ENCODE data around the gene LY6G5C. TPM values are rescaled to one million over a fixed set of nuclear protein-coding genes. Genes with fewer than 3 reads are reported as not detected.

LY6G5C gene
- total and polyA plus RNA-seq, 2 of the 13 experiments (the other 11 are each of a cell fraction or from before 2014, with no cell fraction given) = 0.33 to 0.55 TPM

- TF ChIP-seq ZNF790 (CRISPR knock-in tag; IDR thresholded peaks at IDR 0.05; ENCODE audit: borderline replicate concordance) (peak; percentile 81; the same call in 1 of the 2 replicates), SNAPC5 (CRISPR knock-in tag; IDR thresholded peaks at IDR 0.05; ENCODE audit: borderline replicate concordance) (peak; percentile 92), ZNF24 (IDR thresholded peaks at IDR 0.05) (peak; percentile 76; the same call in 1 of the 2 replicates), STAT5B (CRISPR knock-in tag; IDR thresholded peaks at IDR 0.05) (no peak), SRSF9 (IDR thresholded peaks at IDR 0.05; ENCODE audit: borderline replicate concordance, insufficient read depth, low read depth, low read length, poor library complexity, severe bottlenecking) (no peak), ZNF883 (CRISPR knock-in tag; IDR thresholded peaks at IDR 0.05; ENCODE audit: not compliant biosample characterization) (peak; percentile 90), ZNF446 (CRISPR knock-in tag; IDR thresholded peaks at IDR 0.05) (no peak), RELA (CRISPR knock-in tag; IDR thresholded peaks at IDR 0.05) (peak; percentile 23; the same call in 1 of the 2 replicates), RFX1 (IDR thresholded peaks at IDR 0.05) (no peak), ZNF607 (CRISPR knock-in tag; IDR thresholded peaks at IDR 0.05; ENCODE audit: borderline replicate concordance) (peak; percentile 97), DNMT3B (CRISPR knock-in tag; conservative IDR thresholded peaks at IDR 0.05) (peak; percentile 80), CREB1 (IDR thresholded peaks at IDR 0.05) (no peak), CREB1 (CRISPR knock-in tag; IDR thresholded peaks at IDR 0.05) (no peak), SP4 (CRISPR knock-in tag; IDR thresholded peaks at IDR 0.05) (peak; percentile 71), TBX2 (CRISPR knock-in tag; IDR thresholded peaks at IDR 0.05; ENCODE audit: borderline replicate concordance) (peak; percentile 97), SMAD9 (CRISPR knock-in tag; IDR thresholded peaks at IDR 0.05) (peak; percentile 75; the same call in 1 of the 2 replicates), KLF6 (CRISPR knock-in tag; IDR thresholded peaks at IDR 0.05) (peak; percentile 43; the same call in 1 of the 2 replicates), AGO2 (optimal IDR thresholded peaks at IDR 0.05; ENCODE audit: low read depth, low read length) (no peak), ZBTB21 (CRISPR knock-in tag; IDR thresholded peaks at IDR 0.05) (0 out of 2 replicates have a peak, but pooled peaks have one; percentile 41), BCL6 (CRISPR knock-in tag; IDR thresholded peaks at IDR 0.05) (peak; percentile 97)
- TF ChIP-seq, protein P1, sequence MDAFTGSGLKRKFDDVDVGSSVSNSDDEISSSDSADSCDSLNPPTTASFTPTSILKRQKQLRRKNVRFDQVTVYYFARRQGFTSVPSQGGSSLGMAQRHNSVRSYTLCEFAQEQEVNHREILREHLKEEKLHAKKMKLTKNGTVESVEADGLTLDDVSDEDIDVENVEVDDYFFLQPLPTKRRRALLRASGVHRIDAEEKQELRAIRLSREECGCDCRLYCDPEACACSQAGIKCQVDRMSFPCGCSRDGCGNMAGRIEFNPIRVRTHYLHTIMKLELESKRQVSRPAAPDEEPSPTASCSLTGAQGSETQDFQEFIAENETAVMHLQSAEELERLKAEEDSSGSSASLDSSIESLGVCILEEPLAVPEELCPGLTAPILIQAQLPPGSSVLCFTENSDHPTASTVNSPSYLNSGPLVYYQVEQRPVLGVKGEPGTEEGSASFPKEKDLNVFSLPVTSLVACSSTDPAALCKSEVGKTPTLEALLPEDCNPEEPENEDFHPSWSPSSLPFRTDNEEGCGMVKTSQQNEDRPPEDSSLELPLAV (CRISPR knock-in tag; conservative IDR thresholded peaks at IDR 0.05; ENCODE audit: low read depth) = no peak
- TF ChIP-seq, protein P2, sequence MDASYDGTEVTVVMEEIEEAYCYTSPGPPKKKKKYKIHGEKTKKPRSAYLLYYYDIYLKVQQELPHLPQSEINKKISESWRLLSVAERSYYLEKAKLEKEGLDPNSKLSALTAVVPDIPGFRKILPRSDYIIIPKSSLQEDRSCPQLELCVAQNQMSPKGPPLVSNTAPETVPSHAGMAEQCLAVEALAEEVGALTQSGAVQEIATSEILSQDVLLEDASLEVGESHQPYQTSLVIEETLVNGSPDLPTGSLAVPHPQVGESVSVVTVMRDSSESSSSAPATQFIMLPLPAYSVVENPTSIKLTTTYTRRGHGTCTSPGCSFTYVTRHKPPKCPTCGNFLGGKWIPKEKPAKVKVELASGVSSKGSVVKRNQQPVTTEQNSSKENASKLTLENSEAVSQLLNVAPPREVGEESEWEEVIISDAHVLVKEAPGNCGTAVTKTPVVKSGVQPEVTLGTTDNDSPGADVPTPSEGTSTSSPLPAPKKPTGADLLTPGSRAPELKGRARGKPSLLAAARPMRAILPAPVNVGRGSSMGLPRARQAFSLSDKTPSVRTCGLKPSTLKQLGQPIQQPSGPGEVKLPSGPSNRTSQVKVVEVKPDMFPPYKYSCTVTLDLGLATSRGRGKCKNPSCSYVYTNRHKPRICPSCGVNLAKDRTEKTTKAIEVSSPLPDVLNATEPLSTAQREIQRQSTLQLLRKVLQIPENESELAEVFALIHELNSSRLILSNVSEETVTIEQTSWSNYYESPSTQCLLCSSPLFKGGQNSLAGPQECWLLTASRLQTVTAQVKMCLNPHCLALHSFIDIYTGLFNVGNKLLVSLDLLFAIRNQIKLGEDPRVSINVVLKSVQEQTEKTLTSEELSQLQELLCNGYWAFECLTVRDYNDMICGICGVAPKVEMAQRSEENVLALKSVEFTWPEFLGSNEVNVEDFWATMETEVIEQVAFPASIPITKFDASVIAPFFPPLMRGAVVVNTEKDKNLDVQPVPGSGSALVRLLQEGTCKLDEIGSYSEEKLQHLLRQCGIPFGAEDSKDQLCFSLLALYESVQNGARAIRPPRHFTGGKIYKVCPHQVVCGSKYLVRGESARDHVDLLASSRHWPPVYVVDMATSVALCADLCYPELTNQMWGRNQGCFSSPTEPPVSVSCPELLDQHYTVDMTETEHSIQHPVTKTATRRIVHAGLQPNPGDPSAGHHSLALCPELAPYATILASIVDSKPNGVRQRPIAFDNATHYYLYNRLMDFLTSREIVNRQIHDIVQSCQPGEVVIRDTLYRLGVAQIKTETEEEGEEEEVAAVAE (CRISPR knock-in tag; IDR thresholded peaks at IDR 0.05; ENCODE audit: borderline replicate concordance) = peak; percentile 49
- TF ChIP-seq, protein P3, sequence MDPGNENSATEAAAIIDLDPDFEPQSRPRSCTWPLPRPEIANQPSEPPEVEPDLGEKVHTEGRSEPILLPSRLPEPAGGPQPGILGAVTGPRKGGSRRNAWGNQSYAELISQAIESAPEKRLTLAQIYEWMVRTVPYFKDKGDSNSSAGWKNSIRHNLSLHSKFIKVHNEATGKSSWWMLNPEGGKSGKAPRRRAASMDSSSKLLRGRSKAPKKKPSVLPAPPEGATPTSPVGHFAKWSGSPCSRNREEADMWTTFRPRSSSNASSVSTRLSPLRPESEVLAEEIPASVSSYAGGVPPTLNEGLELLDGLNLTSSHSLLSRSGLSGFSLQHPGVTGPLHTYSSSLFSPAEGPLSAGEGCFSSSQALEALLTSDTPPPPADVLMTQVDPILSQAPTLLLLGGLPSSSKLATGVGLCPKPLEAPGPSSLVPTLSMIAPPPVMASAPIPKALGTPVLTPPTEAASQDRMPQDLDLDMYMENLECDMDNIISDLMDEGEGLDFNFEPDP (CRISPR knock-in tag; conservative IDR thresholded peaks at IDR 0.05) = no peak
These were observed 25.3 kb downstream of the LY6G5C start, which contains the start of gene APOM (continued) for GRCh38 chr6:31655349-31656237.
